ENCODE data around the gene NUP93.

The NUP93 gene

GRCh38 chr16:56860226-56861020 lies 130.5 kb downstream of the NUP93 start:
- Histone ChIP-seq H3K27me3 (replicated peaks) (no peaks in the 10 kb centered on the region), H3K36me3 (replicated peaks) (no peaks in the 10 kb centered on the region), H3K4me3 (ENCODE audit: low read depth, low read length) (no peak overlapping the region), H3K27ac (no peak overlapping the region)
- in situ Hi-C loops (cut with HindIII; ENCODE audit: low pct_ligation_motif_present, low sequenced_read_pairs) = no loop called here
- DNase-seq = no peak
- no peak for TF ChIP-seq CTCF (IDR thresholded peaks at IDR 0.05; ENCODE audit: low read depth, low read length, missing control alignments)

GRCh38 chr16:56861092-56861610 lies 131.2 kb downstream of the NUP93 start:
- TF ChIP-seq CTCF (IDR thresholded peaks at IDR 0.05; ENCODE audit: low read depth, low read length, missing control alignments) = no peak
- in situ Hi-C loops (cut with HindIII; ENCODE audit: low pct_ligation_motif_present, low sequenced_read_pairs) = no loop called here
- no peaks in the 10 kb centered on the region for H3K27me3 ChIP-seq (replicated peaks)
- H3K36me3 ChIP-seq (replicated peaks) = no peaks in the 10 kb centered on the region
- no peak overlapping the region for H3K27ac ChIP-seq
- H3K4me3 ChIP-seq (ENCODE audit: low read depth, low read length) = no peak overlapping the region
- no peak for DNase-seq

GRCh38 chr16:56861756-56862155 lies 131.8 kb downstream of the NUP93 start:
- no peak for TF ChIP-seq CTCF (IDR thresholded peaks at IDR 0.05; ENCODE audit: low read depth, low read length, missing control alignments)
- Histone ChIP-seq H3K27ac (no peak overlapping the region), H3K36me3 (replicated peaks) (no peaks in the 10 kb centered on the region), H3K4me3 (ENCODE audit: low read depth, low read length) (no peak overlapping the region), H3K27me3 (replicated peaks) (no peaks in the 10 kb centered on the region)
- in situ Hi-C loops (cut with HindIII; ENCODE audit: low pct_ligation_motif_present, low sequenced_read_pairs) = no loop called here
- DNase-seq = no peak

GRCh38 chr16:56862776-56863175 lies 132.8 kb downstream of the NUP93 start:
- no peak for DNase-seq
- in situ Hi-C loops (cut with HindIII; ENCODE audit: low pct_ligation_motif_present, low sequenced_read_pairs) = no loop called here
- Histone ChIP-seq H3K27ac (no peak overlapping the region), H3K4me3 (ENCODE audit: low read depth, low read length) (no peak overlapping the region), H3K36me3 (replicated peaks) (no peaks in the 10 kb centered on the region), H3K27me3 (replicated peaks) (no peaks in the 10 kb centered on the region)
- no peak for TF ChIP-seq CTCF (IDR thresholded peaks at IDR 0.05; ENCODE audit: low read depth, low read length, missing control alignments)

GRCh38 chr16:56864960-56865359 lies 135.0 kb downstream of the NUP93 start, which contains the start of gene SLC12A3:
Gene SLC12A3 (plus strand): TSS chr16:56865207. CDS start chr16:56865236, 29 bp downstream.
- in situ Hi-C loops (cut with HindIII; ENCODE audit: low pct_ligation_motif_present, low sequenced_read_pairs) = no loop called here
- no peaks in the 10 kb centered on the region for H3K36me3 ChIP-seq (replicated peaks)
- DNase-seq = no peak
- H3K4me3 ChIP-seq (ENCODE audit: low read depth, low read length) = no peak within 1 kb of the TSS
- no peaks in the 10 kb centered on the region for H3K27me3 ChIP-seq (replicated peaks)
- no peak within 1 kb of the TSS for H3K27ac ChIP-seq
- TF ChIP-seq CTCF (IDR thresholded peaks at IDR 0.05; ENCODE audit: low read depth, low read length, missing control alignments) = no peak

Data from brain microvascular endothelial cell (primary cell).